ENCODE measurements around the gene CAMK2A. TPM values are rescaled to one million over a fixed set of nuclear protein-coding genes. Genes with fewer than 3 reads are reported as not detected.

Gene CAMK2A
- total and polyA plus RNA-seq, 2 donors (not counting 3 experiments of a cell fraction or from before 2014, with no cell fraction given) = not detected

GRCh38 chr5:150186897-150187296, 102.7 kb downstream of the CAMK2A start:
- no peaks in the 10 kb centered on the region for H4K20me1 ChIP-seq (replicated peaks; ENCODE audit: control insufficient read depth, extremely low read depth, insufficient read depth, low read length)
- no TSS peak for BruUV-seq (replicated peaks)
- no peaks in the 10 kb centered on the region for H3K4me1 ChIP-seq (ENCODE audit: control insufficient read depth, extremely low read depth, insufficient read depth, low read length)
- dilution Hi-C loops (cut with MboI; ENCODE audit: extremely low pct_ligation_motif_present, low sequenced_read_pairs) (no loop called here), intact Hi-C loops (cut with micrococcal nuclease) (no loop called here)
- no peaks in the 10 kb centered on the region for H3K9me1 ChIP-seq (replicated peaks; ENCODE audit: control insufficient read depth, extremely low read depth, insufficient read depth, low read length)
- no peak for FAIRE-seq
- CTCF ChIA-PET = interaction anchor here (1.2 to 3.1 kb wide), 2 partner anchors 11 to 13 kb away, joined by 3 to 10 read pairs; no protein-coding TSS in a partner anchor
- no peak overlapping the region for H3K4me2 ChIP-seq (ENCODE audit: insufficient read depth, low read length)
- DNase-seq (ENCODE audit: low read depth, low spot score) = no peak
- no peak overlapping the region for H3K4me3 ChIP-seq (replicated peaks in 1 of 3; ENCODE audit: insufficient read depth in 1 of 3, low read depth in 1 of 3, low read length in 3 of 3)
- no peak overlapping the region for H2AFZ ChIP-seq (ENCODE audit: low read depth, low read length)
- H3K36me3 ChIP-seq (ENCODE audit: control insufficient read depth in 2 of 2, extremely low read depth in 1 of 2, insufficient read depth in 2 of 2, low read length in 2 of 2) = no peaks in the 10 kb centered on the region
- H3K27me3 ChIP-seq (ENCODE audit: control insufficient read depth in 2 of 2, insufficient read depth in 2 of 2, low read length in 2 of 2) = peaks cover 41 to 52% of the 10 kb centered on the region in 2 experiments
- TF ChIP-seq GATA2 (IDR thresholded peaks at IDR 0.05; ENCODE audit: insufficient read depth, insufficient read length, low read depth, low read length) (no peak), FOS (IDR thresholded peaks at IDR 0.05; ENCODE audit: borderline replicate concordance, insufficient read depth, low read length) (no peak), POLR2AphosphoS5 (IDR thresholded peaks at IDR 0.05; ENCODE audit: insufficient read depth, low read depth, low read length) (no peak), POLR2A (IDR thresholded peaks at IDR 0.05; ENCODE audit: low read depth, low read length) (no peak), MAX (IDR thresholded peaks at IDR 0.05; ENCODE audit: insufficient read depth, insufficient read length) (no peak), JUN (IDR thresholded peaks at IDR 0.05; ENCODE audit: borderline replicate concordance, insufficient read depth, insufficient read length, low read depth) (no peak), MYC (IDR thresholded peaks at IDR 0.05; ENCODE audit: low read depth, low read length) (no peak), EZH2 (IDR thresholded peaks at IDR 0.05; ENCODE audit: borderline replicate concordance, low read depth, low read length, severe bottlenecking) (no peak)
- TF ChIP-seq, protein P1, sequence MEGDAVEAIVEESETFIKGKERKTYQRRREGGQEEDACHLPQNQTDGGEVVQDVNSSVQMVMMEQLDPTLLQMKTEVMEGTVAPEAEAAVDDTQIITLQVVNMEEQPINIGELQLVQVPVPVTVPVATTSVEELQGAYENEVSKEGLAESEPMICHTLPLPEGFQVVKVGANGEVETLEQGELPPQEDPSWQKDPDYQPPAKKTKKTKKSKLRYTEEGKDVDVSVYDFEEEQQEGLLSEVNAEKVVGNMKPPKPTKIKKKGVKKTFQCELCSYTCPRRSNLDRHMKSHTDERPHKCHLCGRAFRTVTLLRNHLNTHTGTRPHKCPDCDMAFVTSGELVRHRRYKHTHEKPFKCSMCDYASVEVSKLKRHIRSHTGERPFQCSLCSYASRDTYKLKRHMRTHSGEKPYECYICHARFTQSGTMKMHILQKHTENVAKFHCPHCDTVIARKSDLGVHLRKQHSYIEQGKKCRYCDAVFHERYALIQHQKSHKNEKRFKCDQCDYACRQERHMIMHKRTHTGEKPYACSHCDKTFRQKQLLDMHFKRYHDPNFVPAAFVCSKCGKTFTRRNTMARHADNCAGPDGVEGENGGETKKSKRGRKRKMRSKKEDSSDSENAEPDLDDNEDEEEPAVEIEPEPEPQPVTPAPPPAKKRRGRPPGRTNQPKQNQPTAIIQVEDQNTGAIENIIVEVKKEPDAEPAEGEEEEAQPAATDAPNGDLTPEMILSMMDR (IDR thresholded peaks at IDR 0.05; ENCODE audit: extremely low read depth in 1 of 2, insufficient read depth in 1 of 2, low read depth in 1 of 2, low read length in 2 of 2) = no peak
- no peak overlapping the region for H3K9ac ChIP-seq (replicated peaks; ENCODE audit: extremely low read depth, insufficient read depth, low read length)
- no peaks in the 10 kb centered on the region for H3K79me2 ChIP-seq (ENCODE audit: control insufficient read depth, insufficient read depth, low read length)
- POLR2A ChIA-PET = no interaction called here
- no peak overlapping the region for H3K27ac ChIP-seq (ENCODE audit: insufficient read depth, low read depth, low read length)
- H3K9me3 ChIP-seq (replicated peaks; ENCODE audit: control insufficient read depth, insufficient read depth, low read length) = no peaks in the 10 kb centered on the region

Measured in endothelial cell of umbilical vein (primary cell).